HepG2 (cell line): ENCODE results near the gene NEXMIF. TPM values are rescaled to one million over a fixed set of nuclear protein-coding genes. Genes with fewer than 3 reads are reported as not detected.

ENCODE experiments used
- ATAC-seq: fragments of 200-7000 bp; cut with Tn5 transposase; 3 replicates; pipeline ENCODE4 v1.9.1; 2020; ENCODE audit warnings: mild to moderate bottlenecking, moderate library complexity
- BruUV-seq: library from RNA; stranded (reverse); fragments of 400-500 nt; replicated peaks from 2 replicates; lab custom pipeline; 2021; lab: Mats Ljungman, UMichigan
- CTCF ChIA-PET: fragments of 300-600 bp; formaldehyde crosslinking; extraction: SDS; loops from one replicate; lab custom pipeline; 2021; ENCODE audit warnings: low total read pairs, inconsistent platforms, low intra/inter-chr PET ratio; lab: Yijun Ruan, JAX
- POLR2A ChIA-PET: fragments of 350-600 bp; sonication (Branson Sonifier 250); formaldehyde crosslinking; loops from one replicate; lab custom pipeline; 2020; ENCODE audit warnings: antibody characterized with exemption, inconsistent platforms; lab: Yijun Ruan, JAX
- DNase-seq: peaks from one replicate; pipeline ENCODE4 v3.0.0-alpha.2; 2015; ENCODE audit warnings: low spot score
- FAIRE-seq: peaks from 3 replicates; lab custom pipeline; 2011; peaks lifted over from hg19 to GRCh38; lab: Jason Lieb, UNC
- H2AFZ ChIP-seq: one replicate; pipeline ENCODE4 v1.6.1; 2011; ENCODE audit warnings: low read length, inconsistent platforms
- H3K27ac ChIP-seq: fragments of 300-600 bp; 3 replicates; pipeline ENCODE4 v1.8.0; 2011; ENCODE audit warnings: mixed run types, mild to moderate bottlenecking, mixed read lengths, low read length, inconsistent platforms; ENCODE audit not compliant: insufficient read depth; ENCODE audit errors: extremely low read length
- H3K27me3 ChIP-seq, 2 experiments: fragments of 200-600 bp in 1 of 2; 2 replicates in 1 of 2; 3 replicates in 1 of 2; pipeline versions ENCODE4 v1.6.0 to v1.8.0; 2011; ENCODE audit warnings: low read length in 2 of 2, mild to moderate bottlenecking in 2 of 2, moderate library complexity in 2 of 2, inconsistent platforms in 1 of 2; ENCODE audit not compliant: insufficient read depth in 2 of 2, control insufficient read depth in 1 of 2
- H3K36me3 ChIP-seq, 2 experiments: fragments of 200-600 bp in 1 of 2; replicated peaks in 1 of 2; 2 replicates in 1 of 2; 3 replicates in 1 of 2; pipeline versions ENCODE4 v1.5.1 to v1.8.0; 2011; ENCODE audit warnings: low read length in 2 of 2, inconsistent platforms in 1 of 2; ENCODE audit not compliant: insufficient read depth in 2 of 2, control insufficient read depth in 1 of 2
- H3K4me1 ChIP-seq: 2 replicates; pipeline ENCODE4 v1.5.1; 2012; ENCODE audit warnings: low read length, inconsistent platforms; ENCODE audit not compliant: insufficient read depth
- H3K4me2 ChIP-seq: 2 replicates; pipeline ENCODE4 v1.6.0; 2011; ENCODE audit warnings: low read depth, low read length, inconsistent platforms
- H3K4me3 ChIP-seq, 3 experiments: fragments of 200-600 bp in 1 of 3; sonication (generic), shearing (Covaris generic) in 1 of 3; replicated peaks in 1 of 3; 2 replicates each; pipeline ENCODE4 v1.5.1; 2011 to 2016; ENCODE audit warnings: low read length in 3 of 3, inconsistent platforms in 2 of 3, low read depth in 2 of 3, mild to moderate bottlenecking in 2 of 3, control low read depth in 1 of 3, mixed read lengths in 1 of 3; ENCODE audit not compliant: insufficient read depth in 1 of 3
- H3K79me2 ChIP-seq: one replicate; pipeline ENCODE4 v1.6.1; 2011; ENCODE audit warnings: low read length, inconsistent platforms; ENCODE audit not compliant: insufficient read depth
- H3K9ac ChIP-seq: 2 replicates; pipeline ENCODE4 v1.6.0; 2011; ENCODE audit warnings: mild to moderate bottlenecking, low read depth, low read length, inconsistent platforms; ENCODE audit not compliant: insufficient read depth
- H3K9me3 ChIP-seq: 2 replicates; pipeline ENCODE4 v1.5.1; 2012; ENCODE audit warnings: mild to moderate bottlenecking, low read length
- H4K20me1 ChIP-seq: 2 replicates; pipeline ENCODE4 v1.6.0; 2011; ENCODE audit warnings: inconsistent platforms, mild to moderate bottlenecking, low read length, moderate library complexity; ENCODE audit not compliant: insufficient read depth
- EHMT2 ChIP-seq: fragments of 200-600 bp; sonication (generic); IDR thresholded peaks from 2 replicates; pipeline ENCODE4 v1.7.0; 2017; ENCODE audit warnings: antibody characterized with exemption, low read depth, low read length, borderline replicate concordance
- GATA4 ChIP-seq: sonication (generic); IDR thresholded peaks from 2 replicates; pipeline ENCODE4 v1.6.1; 2016; ENCODE audit warnings: antibody characterized with exemption, low read depth, borderline replicate concordance
- KAT7 ChIP-seq: IDR thresholded peaks from 2 replicates; pipeline ENCODE4 v1.6.1; 2018; ENCODE audit warnings: borderline replicate concordance, missing compliant biosample characterization
- NR2F1 ChIP-seq, 2 experiments: fragments of 450-650 bp in 1 of 2; formaldehyde crosslinking in 1 of 2; IDR thresholded peaks; 2 replicates each; pipeline versions ENCODE4 v1.5.0 to v1.6.1; 2016 to 2020; ENCODE audit warnings: mild to moderate bottlenecking in 1 of 2, missing compliant biosample characterization in 1 of 2, missing genetic modification reagents in 1 of 2, moderate library complexity in 1 of 2
- PRMT3 ChIP-seq: sonication (generic); formaldehyde crosslinking; IDR thresholded peaks from 2 replicates; pipeline ENCODE4 v1.8.1; 2022; ENCODE audit warnings: low read depth, mild to moderate bottlenecking, moderate library complexity, missing genetic modification reagents, borderline replicate concordance
- SNAI1 ChIP-seq: sonication (generic); formaldehyde crosslinking; IDR thresholded peaks from 2 replicates; pipeline ENCODE4 v1.5.0; 2020; ENCODE audit warnings: mild to moderate bottlenecking, missing genetic modification reagents, borderline replicate concordance
- ZNF367 ChIP-seq: sonication (generic); formaldehyde crosslinking; IDR thresholded peaks from 2 replicates; pipeline ENCODE4 v1.4.0; 2020; ENCODE audit warnings: missing genetic modification reagents, borderline replicate concordance
- ZNF619 ChIP-seq: sonication (generic); formaldehyde crosslinking; IDR thresholded peaks from 2 replicates; pipeline ENCODE4 v1.4.0; 2020; ENCODE audit warnings: mild to moderate bottlenecking, missing genetic modification reagents
- WGBS: methylation state at CpG from one replicate; pipeline ENCODE4 v1.1.6; 2017; ENCODE audit warnings: low lambda C conversion rate; 5-methylcytosine and 5-hydroxymethylcytosine counted together
- in situ Hi-C: cut with HindIII; loops from 2 replicates; pipeline ENCODE4 v1.10.0; 2017; ENCODE audit warnings: low pct_unique_long_range_greater_than_20kb; ENCODE audit not compliant: extremely low pct_ligation_motif_present
- intact Hi-C: fragments of 100-400 bp; cut with micrococcal nuclease; formaldehyde crosslinking; loops from one replicate; pipeline ENCODE4 v1.10.0; 2022; ENCODE audit not compliant: unreplicated experiment
- polyA plus RNA-seq, 8 experiments: library from polyadenylated mRNA; depleted of rRNA in 3 of 8; stranded (reverse) in 7 of 8; unstranded in 1 of 8; fragments of >200 nt; fragmentation: Illumina TruSeq in 4 of 8; extraction: Trizol in 4 of 8; gene quantifications; 2 replicates each; pipeline versions ENCODE4 v1.2.1 to v1.2.3, GENCODE V29; 2011 to 2016; ENCODE audit warnings: low read depth in 4 of 8, missing spikeins in 1 of 8, mixed read lengths in 1 of 8; ENCODE audit not compliant: insufficient read depth in 1 of 8
- total RNA-seq, 5 experiments: library from RNA; depleted of rRNA; stranded (reverse); fragments of >200 nt; fragmentation: Illumina TruSeq; extraction: Trizol; gene quantifications; 2 replicates each; pipeline ENCODE4 v1.2.3, GENCODE V29; 2016; ENCODE audit warnings: low read depth in 1 of 5
- TF ChIP-seq, protein P1 (sequence below), 2 experiments: IDR thresholded peaks; 2 replicates each; pipeline ENCODE4 v1.6.1; 2011 to 2012; ENCODE audit warnings: low read length in 2 of 2, borderline replicate concordance in 1 of 2, low read depth in 1 of 2, mild to moderate bottlenecking in 1 of 2, moderate library complexity in 1 of 2
- TF ChIP-seq, protein P2 (sequence below): sonication (generic); formaldehyde crosslinking; IDR thresholded peaks from 2 replicates; pipeline ENCODE4 v1.4.0; 2020; ENCODE audit warnings: missing genetic modification reagents
- TF ChIP-seq, protein P3 (sequence below): sonication (generic); formaldehyde crosslinking; IDR thresholded peaks from 2 replicates; pipeline ENCODE4 v1.4.0; 2020; ENCODE audit warnings: missing genetic modification reagents; ENCODE audit errors: not compliant biosample characterization
- TF ChIP-seq, protein P4 (sequence below): sonication (generic); formaldehyde crosslinking; IDR thresholded peaks from 2 replicates; pipeline ENCODE4 v1.5.0; 2020; ENCODE audit warnings: mild to moderate bottlenecking, missing genetic modification reagents, moderate library complexity
- TF ChIP-seq, protein P5 (sequence below): fragments of 450-650 bp; IDR thresholded peaks from 2 replicates; pipeline ENCODE4 v1.6.1; 2017; ENCODE audit warnings: mild to moderate bottlenecking

NEXMIF gene
- total and polyA plus RNA-seq, 2 of the 13 experiments (the other 11 are each of a cell fraction or from before 2014, with no cell fraction given), result under 0.01 TPM; not detected in 1

DNA sequence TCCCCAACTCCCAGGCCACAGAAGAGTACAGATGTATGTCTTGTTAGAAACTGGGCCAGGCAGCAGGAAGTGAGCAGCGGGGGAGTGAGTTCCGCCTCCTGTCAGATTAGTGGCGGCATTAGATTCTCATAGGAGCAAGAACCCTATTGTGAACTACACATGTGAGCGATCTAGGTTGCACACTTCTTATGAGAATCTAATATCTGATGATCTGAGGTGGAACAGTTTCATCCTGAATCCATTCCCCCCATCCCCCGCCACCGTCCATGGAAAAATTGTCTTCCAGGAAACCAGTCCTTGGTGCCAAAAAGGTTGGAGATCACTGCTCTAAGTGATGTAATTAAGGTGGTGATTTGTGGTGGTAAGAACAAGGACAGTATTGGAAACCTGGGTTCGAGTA lies 24.5 kb upstream of the NEXMIF start:
- DNase-seq, result no peak
- Histone ChIP-seq H3K36me3 (no peaks in the 10 kb centered on the region), H3K27me3 (no peaks in the 10 kb centered on the region), H3K4me3 (no peak overlapping the region), H3K9me3 (no peaks in the 10 kb centered on the region), H3K79me2 (no peaks in the 10 kb centered on the region), H3K9ac (no peak overlapping the region), H3K4me2 (no peak overlapping the region), H4K20me1 (no peaks in the 10 kb centered on the region), H3K4me1 (no peaks in the 10 kb centered on the region), H3K27ac (no peak overlapping the region), H2AFZ (no peak overlapping the region)
- FAIRE-seq, result no peak
- BruUV-seq, result no TSS peak
- in situ Hi-C loops (no loop called here), intact Hi-C loops (no loop called here)
- WGBS, result 11% methylated on average over 4 of the region's 7 CpGs
- ATAC-seq, result no peak
- ChIA-PET POLR2A (no interaction called here), CTCF (no interaction called here)
- no peak for TF ChIP-seq PRMT3 (CRISPR knock-in tag)
- TF ChIP-seq, protein P1, sequence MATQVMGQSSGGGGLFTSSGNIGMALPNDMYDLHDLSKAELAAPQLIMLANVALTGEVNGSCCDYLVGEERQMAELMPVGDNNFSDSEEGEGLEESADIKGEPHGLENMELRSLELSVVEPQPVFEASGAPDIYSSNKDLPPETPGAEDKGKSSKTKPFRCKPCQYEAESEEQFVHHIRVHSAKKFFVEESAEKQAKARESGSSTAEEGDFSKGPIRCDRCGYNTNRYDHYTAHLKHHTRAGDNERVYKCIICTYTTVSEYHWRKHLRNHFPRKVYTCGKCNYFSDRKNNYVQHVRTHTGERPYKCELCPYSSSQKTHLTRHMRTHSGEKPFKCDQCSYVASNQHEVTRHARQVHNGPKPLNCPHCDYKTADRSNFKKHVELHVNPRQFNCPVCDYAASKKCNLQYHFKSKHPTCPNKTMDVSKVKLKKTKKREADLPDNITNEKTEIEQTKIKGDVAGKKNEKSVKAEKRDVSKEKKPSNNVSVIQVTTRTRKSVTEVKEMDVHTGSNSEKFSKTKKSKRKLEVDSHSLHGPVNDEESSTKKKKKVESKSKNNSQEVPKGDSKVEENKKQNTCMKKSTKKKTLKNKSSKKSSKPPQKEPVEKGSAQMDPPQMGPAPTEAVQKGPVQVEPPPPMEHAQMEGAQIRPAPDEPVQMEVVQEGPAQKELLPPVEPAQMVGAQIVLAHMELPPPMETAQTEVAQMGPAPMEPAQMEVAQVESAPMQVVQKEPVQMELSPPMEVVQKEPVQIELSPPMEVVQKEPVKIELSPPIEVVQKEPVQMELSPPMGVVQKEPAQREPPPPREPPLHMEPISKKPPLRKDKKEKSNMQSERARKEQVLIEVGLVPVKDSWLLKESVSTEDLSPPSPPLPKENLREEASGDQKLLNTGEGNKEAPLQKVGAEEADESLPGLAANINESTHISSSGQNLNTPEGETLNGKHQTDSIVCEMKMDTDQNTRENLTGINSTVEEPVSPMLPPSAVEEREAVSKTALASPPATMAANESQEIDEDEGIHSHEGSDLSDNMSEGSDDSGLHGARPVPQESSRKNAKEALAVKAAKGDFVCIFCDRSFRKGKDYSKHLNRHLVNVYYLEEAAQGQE (IDR thresholded peaks at IDR 0.05; ENCODE audit: borderline replicate concordance in 1 of 2, low read depth in 1 of 2, low read length in 2 of 2), result no peak
- TF ChIP-seq, protein P2, sequence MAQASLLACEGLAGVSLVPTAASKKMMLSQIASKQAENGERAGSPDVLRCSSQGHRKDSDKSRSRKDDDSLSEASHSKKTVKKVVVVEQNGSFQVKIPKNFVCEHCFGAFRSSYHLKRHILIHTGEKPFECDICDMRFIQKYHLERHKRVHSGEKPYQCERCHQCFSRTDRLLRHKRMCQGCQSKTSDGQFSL (CRISPR knock-in tag), result no peak
- TF ChIP-seq, protein P3, sequence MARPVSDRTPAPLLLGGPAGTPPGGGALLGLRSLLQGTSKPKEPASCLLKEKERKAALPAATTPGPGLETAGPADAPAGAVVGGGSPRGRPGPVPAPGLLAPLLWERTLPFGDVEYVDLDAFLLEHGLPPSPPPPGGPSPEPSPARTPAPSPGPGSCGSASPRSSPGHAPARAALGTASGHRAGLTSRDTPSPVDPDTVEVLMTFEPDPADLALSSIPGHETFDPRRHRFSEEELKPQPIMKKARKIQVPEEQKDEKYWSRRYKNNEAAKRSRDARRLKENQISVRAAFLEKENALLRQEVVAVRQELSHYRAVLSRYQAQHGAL, result no peak
- no peak for TF ChIP-seq EHMT2
- TF ChIP-seq SNAI1, result no peak
- no peak for TF ChIP-seq ZNF367 (CRISPR knock-in tag)
- no peak for TF ChIP-seq NR2F1 (CRISPR knock-in tag; IDR thresholded peaks at IDR 0.05)
- no peak for TF ChIP-seq ZNF619
- TF ChIP-seq, protein P4, sequence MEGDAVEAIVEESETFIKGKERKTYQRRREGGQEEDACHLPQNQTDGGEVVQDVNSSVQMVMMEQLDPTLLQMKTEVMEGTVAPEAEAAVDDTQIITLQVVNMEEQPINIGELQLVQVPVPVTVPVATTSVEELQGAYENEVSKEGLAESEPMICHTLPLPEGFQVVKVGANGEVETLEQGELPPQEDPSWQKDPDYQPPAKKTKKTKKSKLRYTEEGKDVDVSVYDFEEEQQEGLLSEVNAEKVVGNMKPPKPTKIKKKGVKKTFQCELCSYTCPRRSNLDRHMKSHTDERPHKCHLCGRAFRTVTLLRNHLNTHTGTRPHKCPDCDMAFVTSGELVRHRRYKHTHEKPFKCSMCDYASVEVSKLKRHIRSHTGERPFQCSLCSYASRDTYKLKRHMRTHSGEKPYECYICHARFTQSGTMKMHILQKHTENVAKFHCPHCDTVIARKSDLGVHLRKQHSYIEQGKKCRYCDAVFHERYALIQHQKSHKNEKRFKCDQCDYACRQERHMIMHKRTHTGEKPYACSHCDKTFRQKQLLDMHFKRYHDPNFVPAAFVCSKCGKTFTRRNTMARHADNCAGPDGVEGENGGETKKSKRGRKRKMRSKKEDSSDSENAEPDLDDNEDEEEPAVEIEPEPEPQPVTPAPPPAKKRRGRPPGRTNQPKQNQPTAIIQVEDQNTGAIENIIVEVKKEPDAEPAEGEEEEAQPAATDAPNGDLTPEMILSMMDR (CRISPR knock-in tag), result no peak
- no peak for TF ChIP-seq KAT7
- no peak for TF ChIP-seq GATA4
- TF ChIP-seq, protein P5, sequence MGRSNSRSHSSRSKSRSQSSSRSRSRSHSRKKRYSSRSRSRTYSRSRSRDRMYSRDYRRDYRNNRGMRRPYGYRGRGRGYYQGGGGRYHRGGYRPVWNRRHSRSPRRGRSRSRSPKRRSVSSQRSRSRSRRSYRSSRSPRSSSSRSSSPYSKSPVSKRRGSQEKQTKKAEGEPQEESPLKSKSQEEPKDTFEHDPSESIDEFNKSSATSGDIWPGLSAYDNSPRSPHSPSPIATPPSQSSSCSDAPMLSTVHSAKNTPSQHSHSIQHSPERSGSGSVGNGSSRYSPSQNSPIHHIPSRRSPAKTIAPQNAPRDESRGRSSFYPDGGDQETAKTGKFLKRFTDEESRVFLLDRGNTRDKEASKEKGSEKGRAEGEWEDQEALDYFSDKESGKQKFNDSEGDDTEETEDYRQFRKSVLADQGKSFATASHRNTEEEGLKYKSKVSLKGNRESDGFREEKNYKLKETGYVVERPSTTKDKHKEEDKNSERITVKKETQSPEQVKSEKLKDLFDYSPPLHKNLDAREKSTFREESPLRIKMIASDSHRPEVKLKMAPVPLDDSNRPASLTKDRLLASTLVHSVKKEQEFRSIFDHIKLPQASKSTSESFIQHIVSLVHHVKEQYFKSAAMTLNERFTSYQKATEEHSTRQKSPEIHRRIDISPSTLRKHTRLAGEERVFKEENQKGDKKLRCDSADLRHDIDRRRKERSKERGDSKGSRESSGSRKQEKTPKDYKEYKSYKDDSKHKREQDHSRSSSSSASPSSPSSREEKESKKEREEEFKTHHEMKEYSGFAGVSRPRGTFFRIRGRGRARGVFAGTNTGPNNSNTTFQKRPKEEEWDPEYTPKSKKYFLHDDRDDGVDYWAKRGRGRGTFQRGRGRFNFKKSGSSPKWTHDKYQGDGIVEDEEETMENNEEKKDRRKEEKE, result no peak
